HG03571 (cell line): ENCODE data around the gene PANK1.
"Not testable (repeated sequence)": the region's sequence is repeated elsewhere in the genome, so short reads cannot be mapped to it uniquely, and the experiment has no call there.

Experiments used
- ATAC-seq: cut with Tn5 transposase; IDR thresholded peaks from one replicate; pipeline ENCODE4 v1.9.1; 2021; ENCODE audit not compliant: unreplicated experiment

PANK1 gene

DNA sequence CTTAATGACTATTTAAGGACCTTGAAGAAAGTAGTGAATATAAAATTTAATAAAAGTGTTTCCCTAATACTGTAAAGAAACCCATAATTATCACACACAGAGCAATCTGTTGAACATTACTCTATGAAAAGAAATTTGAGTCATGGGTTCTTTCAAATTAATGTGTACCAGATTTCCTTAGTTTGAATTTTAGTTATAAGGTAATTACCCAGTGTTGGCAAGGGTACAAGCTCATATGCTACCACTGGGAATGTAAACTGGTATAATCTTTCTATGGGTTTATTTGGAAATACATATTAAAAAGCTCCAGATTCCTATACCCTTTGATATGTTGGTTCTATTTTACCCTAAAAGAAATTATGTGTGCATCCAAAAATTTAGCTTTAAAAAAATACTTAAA, 22.9 kb downstream of the PANK1 start:
- ATAC-seq: no peak

DNA sequence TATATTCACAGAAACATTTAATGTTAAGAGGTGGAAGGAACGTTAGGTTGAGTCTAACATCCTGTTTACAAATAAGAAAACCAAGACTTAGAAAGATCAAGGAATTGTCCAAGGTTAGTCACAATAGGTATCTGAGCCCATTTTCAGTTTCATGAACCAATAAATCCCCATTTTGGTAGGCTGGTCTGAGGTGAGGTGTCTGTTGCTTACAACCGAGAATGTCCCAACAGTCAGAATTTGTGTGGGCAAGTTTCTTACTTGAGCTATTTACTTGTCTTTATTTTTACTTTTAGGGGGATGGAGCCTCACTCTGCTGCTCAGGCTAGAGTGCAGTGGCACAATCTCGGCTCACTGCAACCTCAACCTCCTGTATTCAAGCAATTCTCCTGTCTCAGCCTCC, 23.6 kb downstream of the PANK1 start:
- ATAC-seq: no peak

DNA sequence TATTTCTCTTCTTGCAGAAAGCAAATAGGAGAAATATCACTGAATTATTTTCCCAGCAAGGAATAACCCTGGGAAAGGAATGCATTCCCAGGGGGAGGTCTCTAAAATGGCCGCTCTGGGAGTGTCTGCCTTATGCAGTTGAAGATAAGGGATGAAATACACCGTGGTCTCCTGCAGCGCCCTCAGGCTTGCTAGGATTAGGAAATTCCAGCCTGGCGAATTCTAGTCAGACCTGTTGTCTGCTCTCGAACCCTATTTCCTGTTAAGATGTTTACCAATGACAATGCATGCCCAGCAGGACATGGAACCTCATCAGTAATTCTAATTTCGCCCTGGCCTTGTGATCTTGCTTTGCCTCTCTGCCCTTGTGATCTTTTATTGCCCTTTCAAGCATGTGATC, 24.7 kb downstream of the PANK1 start:
- not testable (repeated sequence) for ATAC-seq

DNA sequence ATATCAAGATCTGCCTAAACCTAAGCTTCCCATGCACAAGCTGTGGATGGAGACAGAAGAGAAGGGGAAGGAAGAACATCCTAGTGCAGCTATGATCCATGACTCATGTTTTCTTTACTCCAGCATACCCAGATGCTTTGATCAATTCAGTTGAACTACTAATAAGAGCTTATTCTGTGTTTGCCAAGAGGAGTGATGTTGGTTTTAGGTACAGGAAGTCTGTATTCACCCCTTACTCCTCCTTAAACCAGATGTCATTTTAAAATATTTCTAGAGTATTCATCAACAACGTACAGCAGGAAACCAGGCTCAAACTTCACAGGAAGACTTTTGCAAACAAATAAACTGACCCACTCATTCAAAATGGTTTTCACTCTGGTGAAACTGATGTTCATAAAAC, 29.2 kb downstream of the PANK1 start:
- no peak for ATAC-seq

DNA sequence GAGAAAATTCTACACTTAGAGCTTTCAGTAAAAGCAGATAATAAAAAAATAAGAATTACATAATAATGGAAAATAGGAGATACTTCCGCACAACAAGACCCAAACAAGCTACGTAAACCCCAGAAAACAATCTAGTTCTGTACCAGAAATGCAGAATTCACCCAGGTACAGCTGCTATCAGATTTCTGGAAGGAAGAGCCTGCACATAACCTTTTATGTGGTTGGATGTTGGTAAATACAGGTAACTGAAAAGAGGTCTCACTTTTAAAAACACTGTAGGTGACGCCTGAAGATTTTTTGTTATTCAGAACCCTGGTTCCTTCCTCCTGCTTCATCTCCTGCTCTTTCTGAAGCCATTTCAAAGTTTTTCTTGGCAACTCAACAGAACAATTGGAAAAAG, 29.9 kb downstream of the PANK1 start:
- ATAC-seq: no peak

DNA sequence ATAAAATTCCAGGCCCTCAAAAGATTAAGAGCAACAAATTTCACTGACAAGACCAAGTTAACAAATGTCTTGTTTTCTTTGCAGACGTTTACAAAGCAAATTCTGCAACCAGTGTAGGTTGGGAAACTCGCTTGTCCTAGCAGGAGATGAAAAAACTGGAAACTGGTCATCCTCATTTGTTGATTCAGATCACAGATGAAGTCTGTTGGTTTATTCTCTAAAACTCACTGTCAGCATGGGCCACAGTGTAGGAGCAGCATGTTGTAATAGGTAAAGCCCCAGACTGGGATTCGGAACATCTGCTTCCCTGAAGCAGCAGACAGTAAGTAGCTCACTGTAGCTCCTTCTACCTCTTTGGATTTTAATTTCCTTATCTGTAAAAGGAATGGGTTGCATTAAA, 31.5 kb downstream of the PANK1 start:
- no peak for ATAC-seq

DNA sequence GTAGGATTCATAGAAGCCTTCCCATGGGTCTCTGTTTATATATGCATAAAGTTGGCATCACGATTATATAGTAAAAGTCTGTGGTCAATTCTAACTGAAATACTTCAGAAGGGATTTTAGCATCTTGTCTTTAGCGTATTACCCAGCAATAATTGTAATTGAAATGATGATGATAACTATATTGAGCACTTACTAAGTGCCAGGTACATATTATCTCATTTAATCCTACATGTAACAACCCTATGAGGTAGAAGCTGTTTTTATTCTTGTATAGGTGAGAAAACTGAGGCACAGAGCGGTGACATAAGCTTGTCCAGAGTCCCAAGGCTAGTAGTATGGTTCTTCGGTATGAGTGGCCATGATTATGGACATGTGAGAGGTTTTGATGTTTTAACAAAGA, 33.8 kb downstream of the PANK1 start:
- no peak for ATAC-seq

DNA sequence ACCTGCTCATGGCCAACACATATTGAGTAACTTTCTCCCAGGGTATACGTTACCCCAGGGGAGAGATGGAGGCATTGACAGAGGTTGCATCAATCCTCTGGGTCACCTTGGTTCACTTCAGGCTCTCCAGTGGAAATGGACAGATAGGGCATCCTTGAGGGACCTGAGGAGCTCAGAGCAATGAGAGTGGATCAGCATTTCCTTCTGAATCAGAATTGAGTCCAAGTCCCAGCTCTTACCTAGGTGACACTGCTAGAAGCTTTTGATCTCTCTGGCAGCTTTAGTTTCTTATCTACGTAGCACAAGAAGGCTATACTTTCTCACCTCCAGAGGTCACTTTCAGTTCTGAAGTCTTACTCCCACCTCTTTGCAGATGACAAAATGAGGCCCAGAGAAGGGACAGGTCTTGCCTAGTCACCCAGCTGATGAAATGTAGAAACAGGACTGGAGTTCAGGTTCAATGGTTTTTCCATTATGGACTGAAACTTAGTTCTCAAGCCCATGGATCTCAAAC, 35.2 kb downstream of the PANK1 start:
- ATAC-seq: no peak

DNA sequence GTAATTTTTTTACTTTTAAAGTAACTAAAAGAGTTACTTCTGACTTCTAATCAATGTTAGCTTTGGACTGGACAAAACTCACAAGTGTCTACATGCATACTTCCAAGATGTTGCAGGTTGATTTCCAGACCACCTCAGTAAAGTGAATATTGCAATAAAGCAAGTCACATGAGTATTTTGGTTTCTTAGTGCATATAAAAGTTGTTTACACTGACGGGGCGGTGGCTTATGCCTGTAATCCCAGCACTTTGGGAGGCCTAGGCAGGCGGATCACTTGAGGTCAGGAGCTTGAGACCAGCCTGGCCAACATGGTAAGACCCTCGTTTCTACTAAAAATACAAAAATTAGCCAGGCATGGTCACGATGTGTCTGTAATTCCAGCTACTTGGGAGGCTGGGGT, 40.8 kb downstream of the PANK1 start:
- ATAC-seq: no peak

DNA sequence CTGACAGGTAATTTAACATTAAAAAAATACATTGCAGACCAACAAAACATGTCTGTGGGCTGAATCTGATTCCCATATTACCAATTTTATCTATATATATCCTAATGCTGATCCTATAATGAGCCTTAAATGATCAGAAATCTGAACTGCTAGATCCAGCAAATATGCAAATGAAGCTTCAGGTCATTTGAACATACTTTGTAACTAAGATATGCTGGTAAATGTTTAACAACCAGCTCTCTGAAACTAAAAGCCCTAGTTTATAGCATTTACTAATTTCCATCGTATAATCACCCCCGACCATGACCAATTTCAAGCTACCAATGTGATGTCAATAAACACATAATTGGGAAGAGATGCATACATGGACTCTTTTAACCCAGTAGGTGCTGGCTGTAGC, 42.1 kb downstream of the PANK1 start:
- no peak for ATAC-seq

DNA sequence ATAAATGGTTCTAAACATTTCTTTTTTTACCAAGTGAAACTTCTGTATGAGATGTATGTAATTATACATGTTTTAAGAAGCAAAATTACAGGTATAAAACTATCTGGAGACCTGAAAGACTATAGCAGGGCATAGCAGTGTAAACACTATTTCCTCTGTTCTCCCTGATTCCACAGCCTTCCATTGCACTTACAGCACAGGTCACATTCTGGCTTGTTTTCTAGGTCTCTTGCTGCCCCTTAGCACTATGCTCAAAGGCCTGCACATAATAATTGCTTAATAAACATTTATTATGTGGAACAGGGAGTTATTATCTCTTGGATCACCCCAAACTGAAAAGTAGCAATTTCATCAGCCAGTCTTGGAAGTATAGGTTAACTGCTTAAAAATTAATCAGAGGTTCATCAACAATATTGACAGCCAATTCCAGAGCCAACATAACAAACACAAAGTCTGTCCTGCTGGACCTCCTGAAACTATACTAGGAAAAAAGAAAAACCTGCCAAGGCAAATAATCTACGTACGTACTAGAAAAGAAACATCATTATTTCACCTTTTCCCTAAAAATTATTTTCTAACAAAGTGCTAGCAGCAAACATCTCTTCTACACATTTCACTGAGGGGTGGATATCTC, 43.2 kb downstream of the PANK1 start:
- ATAC-seq: no peak

DNA sequence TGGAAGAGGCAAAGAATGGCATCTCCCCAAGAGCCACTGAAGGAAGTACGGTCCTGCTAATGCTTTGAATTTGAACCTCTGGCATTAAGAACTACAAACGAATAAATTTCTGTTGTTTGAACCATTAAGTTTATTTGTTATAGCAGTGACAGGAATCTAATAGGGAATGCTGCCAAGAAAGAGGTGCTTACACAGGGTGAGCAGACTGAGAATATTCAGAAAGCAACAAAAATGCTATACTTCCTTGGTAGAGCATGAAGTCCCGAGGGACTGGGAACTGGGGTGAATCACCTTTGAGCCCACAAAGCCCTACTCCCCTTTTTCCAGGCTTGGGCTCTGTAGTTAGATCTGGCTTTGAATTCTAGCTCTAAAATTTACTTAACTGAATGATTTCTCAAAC, 45.0 kb downstream of the PANK1 start:
- no peak for ATAC-seq

DNA sequence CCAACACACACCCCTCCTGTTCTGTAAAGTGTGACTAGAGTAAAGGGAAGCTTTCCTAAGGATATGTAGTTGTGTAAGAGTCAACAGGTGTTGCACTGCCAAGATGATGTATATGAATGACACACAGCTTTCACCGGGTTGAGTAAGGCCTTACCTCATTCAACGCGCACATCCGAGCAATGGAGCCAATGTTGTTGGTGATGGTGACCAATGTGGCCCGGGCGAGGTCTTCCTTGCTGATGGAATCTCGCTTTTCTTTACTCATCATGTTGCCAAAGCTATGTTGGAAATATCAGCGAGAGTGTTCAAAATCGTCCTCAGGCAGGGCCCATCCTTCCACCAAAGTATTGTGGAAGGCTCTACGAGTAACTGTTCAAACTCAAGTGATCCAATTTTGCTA, 52.0 kb downstream of the PANK1 start:
- ATAC-seq: no peak

DNA sequence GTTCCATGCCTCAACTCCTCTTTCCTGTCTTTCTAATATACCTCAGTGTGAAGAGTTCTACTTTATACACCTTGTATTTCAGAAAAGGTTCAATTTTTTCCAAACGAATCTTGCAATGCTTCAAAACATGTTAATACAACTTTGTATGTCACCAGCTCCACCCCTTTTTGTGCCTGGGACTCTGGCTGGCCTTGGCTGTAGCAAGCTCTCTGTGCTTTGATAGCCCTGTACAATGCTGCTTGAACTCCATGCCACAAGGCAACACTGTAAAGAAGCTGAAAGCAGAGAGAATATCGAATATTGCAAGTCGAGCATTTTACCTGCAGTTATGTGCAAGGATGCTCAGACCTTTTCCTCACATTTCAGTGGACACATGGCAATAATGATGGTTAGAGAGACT, 52.5 kb downstream of the PANK1 start:
- no peak for ATAC-seq

DNA sequence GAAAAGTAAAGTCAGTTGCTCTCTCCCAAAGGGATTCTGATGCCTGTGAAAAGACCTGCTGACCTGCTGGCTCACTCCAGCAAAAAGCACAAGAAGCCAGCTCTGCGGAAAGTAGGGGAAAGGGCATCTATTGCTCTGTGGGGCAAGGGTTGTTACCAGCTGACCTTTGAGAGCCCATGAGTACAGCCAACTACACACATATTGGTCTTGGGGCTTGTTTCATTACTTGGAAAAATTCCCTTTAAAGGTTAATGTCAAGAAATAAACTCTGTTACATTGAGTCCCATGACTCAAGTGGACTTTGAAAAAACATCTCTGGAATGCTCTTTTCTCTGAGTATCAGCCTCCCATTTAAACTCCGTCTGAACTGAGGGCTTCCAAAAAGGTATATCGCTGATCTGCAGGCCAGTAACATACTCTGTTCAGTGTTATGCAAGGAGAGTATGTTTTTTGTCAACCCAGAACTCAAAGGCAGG, 53.2 kb downstream of the PANK1 start:
- no peak for ATAC-seq

DNA sequence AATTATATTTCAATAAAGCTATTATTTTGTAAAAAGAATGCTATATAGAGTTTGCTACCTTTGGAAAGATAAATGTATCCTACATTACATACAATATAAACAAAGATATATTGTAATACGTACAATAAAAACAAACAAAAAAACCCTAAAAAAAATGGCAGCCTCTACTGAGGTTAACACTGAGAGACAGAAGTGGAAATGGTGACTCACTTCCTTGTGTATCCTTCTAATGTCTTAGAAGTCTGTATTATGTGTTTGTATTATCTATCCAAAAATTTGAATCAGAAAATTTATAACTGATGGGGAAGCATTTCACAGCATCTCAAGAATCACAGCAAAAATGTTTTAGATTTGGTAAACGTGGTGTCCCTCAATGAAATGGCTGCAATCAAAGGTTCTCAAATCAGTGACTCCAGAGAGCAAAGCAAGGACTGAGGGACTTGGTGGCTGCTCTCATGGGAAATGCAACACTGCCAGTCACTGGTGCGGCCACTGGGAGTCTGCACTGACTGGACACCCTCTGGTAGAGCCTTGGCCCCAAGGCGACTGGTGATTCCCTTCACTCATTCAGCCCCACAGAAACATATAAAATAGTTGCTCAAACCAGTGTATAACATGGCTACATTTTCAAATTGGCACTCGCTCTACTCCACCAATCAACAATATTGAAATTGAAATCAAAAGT, 53.8 kb downstream of the PANK1 start:
- ATAC-seq: no peak

DNA sequence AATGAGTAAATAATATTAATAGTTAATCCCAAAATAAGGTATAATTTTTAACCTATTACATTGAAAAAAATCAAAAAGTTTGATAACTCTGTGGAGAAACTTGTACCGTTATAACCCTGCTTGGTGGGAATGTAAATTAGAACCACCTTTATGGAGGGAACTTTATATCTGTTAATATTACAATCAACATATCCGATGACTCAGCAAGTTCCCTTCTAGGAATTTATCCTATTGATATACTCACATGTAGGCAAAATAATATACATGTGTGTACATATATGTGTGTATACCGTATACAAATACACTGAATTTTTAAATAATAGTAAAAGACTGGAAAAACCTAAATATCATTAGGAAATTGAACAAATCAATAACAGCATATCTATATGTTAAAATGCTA, 54.7 kb downstream of the PANK1 start:
- no peak for ATAC-seq

DNA sequence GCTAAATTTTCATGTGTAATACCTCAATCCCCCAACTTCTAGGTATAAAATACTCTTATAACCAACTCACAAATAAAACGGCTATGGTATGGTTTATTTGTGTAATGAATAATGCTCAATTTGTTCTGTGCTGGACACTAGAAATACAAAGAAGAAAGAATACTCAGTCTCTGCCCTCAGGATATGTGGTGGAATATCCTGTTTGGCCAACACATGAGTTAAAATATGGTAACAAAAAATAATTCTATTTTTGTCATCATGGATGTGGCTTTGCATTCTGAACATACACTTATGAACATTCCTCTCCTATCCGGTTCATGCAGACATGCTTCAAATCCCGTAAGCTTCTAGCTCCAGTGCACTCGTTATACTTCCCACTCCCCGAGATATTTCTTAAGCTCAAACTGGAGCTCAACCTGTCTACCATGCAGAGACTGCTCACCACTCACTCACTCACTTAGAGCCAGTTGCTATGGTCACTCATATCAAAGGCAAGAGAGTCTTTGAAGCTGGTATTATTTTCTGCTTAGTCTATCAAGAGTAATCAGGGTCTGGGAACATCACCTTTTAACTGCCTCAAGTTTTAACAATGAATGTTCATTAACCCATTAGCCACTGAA, 55.8 kb downstream of the PANK1 start:
- no peak for ATAC-seq

DNA sequence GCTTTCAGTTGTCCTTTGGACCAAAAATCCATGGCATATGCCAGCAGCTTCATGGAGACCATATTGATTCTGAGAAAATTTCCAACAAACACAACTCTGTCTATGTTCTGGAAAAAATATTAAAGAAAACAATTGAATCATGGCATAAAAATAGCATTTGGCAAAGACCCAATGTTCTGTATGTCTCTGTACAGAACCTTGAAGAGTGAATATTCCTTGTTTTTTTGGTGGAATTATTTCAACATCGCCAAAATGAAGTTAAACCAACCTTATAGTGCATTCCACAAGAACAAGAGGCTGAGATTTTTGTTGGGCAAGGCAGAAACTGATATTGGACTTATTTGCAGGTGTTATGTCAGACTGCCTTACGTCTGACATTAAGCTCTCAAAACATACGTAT, 56.4 kb downstream of the PANK1 start:
- ATAC-seq: no peak

DNA sequence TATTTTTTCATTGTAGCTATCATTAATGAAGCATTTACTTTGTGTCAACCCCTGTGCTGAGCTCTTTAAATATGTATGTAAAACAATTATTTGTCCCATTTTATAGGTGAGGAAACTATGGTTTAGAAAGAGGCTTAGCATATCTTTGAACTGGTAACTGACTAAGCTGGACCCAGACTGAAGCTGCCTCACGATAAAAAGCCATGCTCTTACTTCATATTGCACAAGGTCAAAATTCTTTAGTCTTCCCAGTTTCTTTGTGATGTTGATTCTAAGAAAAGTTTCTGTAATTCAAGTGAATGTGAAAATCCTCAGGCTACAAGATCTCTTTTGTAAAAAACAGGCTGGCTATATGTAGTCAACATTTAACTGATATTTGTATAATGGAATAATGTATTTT, 63.0 kb downstream of the PANK1 start:
- no peak for ATAC-seq

DNA sequence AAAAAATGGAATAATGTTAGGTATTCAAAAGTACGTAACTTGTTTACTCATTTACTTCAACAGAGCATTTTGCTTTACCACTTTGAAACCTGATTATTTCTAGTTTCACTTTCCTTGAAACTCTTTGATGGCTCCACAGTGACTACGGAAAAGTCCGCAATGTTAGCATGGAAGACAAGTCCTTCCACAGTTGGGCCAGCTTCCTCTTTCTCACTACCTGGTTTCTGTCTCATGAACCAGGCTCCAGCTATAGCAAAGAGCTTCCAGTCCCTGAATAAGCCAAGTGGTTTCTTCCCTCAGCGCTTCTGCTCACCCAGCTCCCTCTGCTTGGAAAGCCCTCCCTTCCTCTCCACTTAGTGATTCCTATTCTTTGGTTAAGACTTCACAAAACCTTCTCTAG, 64.8 kb downstream of the PANK1 start:
- ATAC-seq: no peak

DNA sequence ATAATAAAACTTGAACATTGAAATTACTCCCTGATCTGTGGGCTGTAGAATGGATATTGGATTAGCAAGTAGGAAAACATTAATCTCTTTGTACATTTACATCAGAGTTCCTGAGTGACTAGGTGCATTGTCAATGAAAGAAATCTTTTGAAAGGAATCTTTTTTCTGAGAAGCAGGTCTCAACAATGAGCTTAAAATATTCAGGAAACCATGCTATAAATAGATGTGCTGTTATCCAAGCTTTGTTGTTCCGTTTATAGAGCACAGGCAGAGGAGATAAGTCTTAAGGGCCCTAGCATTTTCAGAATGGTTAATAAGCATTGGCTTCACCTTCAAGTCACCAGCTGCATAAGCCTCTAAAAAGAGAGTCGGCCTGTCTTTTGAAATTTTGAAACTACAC, 68.3 kb downstream of the PANK1 start:
- no peak for ATAC-seq
